A673 (cell line): ENCODE data around the gene GPR33. TPM values are rescaled to one million over a fixed set of nuclear protein-coding genes. Genes with fewer than 3 reads are reported as not detected.

ENCODE experiments used
- BruUV-seq: library from RNA; stranded (reverse); fragments of 400-500 nt; replicated peaks from 2 replicates; lab custom pipeline; 2021; lab: Mats Ljungman, UMichigan
- CTCF ChIA-PET: fragments of 300-600 bp; sonication (Branson Sonifier 250); formaldehyde crosslinking; loops from one replicate; lab custom pipeline; 2022; ENCODE audit warnings: antibody characterized with exemption; lab: Charles Lee
- POLR2A ChIA-PET: fragments of 300-600 bp; sonication (Branson Sonifier 250); formaldehyde crosslinking; loops from one replicate; lab custom pipeline; 2022; ENCODE audit warnings: antibody characterized with exemption; ENCODE audit not compliant: low non-redundant PET; lab: Charles Lee
- DNase-seq: peaks from one replicate; pipeline ENCODE4 v3.0.0-alpha.2; 2015; ENCODE audit warnings: low spot score
- H3K27ac ChIP-seq: fragments of 200-600 bp; sonication (generic); 2 replicates; pipeline ENCODE4 v1.5.1; 2016; ENCODE audit warnings: mixed run types, low read depth, mild to moderate bottlenecking, mixed read lengths, antibody characterized with exemption, low read length; ENCODE audit not compliant: poor library complexity, severe bottlenecking
- H3K27me3 ChIP-seq: fragments of 200-600 bp; sonication (generic); replicated peaks from 2 replicates; pipeline ENCODE4 v1.6.1; 2017; ENCODE audit warnings: mixed run types, low read depth, mild to moderate bottlenecking, mixed read lengths, antibody characterized with exemption, low read length; ENCODE audit not compliant: insufficient read depth, poor library complexity
- H3K36me3 ChIP-seq: fragments of 200-600 bp; sonication (generic); 2 replicates; pipeline ENCODE4 v1.6.1; 2016; ENCODE audit warnings: mixed run types, mild to moderate bottlenecking, mixed read lengths, antibody characterized with exemption, low read length; ENCODE audit not compliant: insufficient read depth, poor library complexity, severe bottlenecking
- H3K4me1 ChIP-seq: fragments of 200-600 bp; sonication (generic); 2 replicates; pipeline ENCODE4 v1.6.1; 2017; ENCODE audit warnings: mixed run types, mild to moderate bottlenecking, mixed read lengths, antibody characterized with exemption, low read length; ENCODE audit not compliant: insufficient read depth, poor library complexity, severe bottlenecking
- H3K4me3 ChIP-seq: fragments of 200-600 bp; sonication (generic); 2 replicates; pipeline ENCODE4 v1.5.1; 2016; ENCODE audit warnings: low read depth, mixed run types, mild to moderate bottlenecking, mixed read lengths, low read length; ENCODE audit not compliant: poor library complexity, severe bottlenecking
- H3K9me3 ChIP-seq: fragments of 200-600 bp; sonication (generic); 2 replicates; pipeline ENCODE4 v1.6.1; 2016; ENCODE audit warnings: mixed run types, low read depth, mild to moderate bottlenecking, mixed read lengths, antibody characterized with exemption, low read length; ENCODE audit not compliant: poor library complexity, severe bottlenecking
- CTCF ChIP-seq: fragments of 300-800, 200-600 bp; sonication (generic); conservative IDR thresholded peaks from 2 replicates; pipeline ENCODE4 v1.5.1; 2017; ENCODE audit warnings: low read depth, mild to moderate bottlenecking, antibody characterized with exemption, low read length, moderate library complexity, mixed read lengths
- EZH2 ChIP-seq: fragments of 200-600 bp; sonication (generic); IDR thresholded peaks from 2 replicates; pipeline ENCODE4 v1.6.1; 2017; ENCODE audit warnings: borderline replicate concordance, low read depth, mild to moderate bottlenecking, mixed read lengths, antibody characterized with exemption, low read length; ENCODE audit not compliant: poor library complexity, severe bottlenecking
- intact Hi-C: fragments of 100-400 bp; cut with micrococcal nuclease; formaldehyde crosslinking; loops from one replicate; pipeline ENCODE4 v1.10.0; 2022; ENCODE audit not compliant: unreplicated experiment
- total RNA-seq: library from RNA; stranded (reverse); gene quantifications from 2 replicates; pipeline ENCODE4 v1.2.3, GENCODE V29; 2021

GPR33 gene
- total RNA-seq, 1 experiment from 2014 or later, result not detected

- POLR2A ChIA-PET, result no interaction called here
- intact Hi-C loops, result no loop called here
- H3K27ac ChIP-seq, result no peak overlapping the region
- BruUV-seq, result no TSS peak
- H3K4me3 ChIP-seq, result no peak overlapping the region
- no peaks in the 10 kb centered on the region for H3K27me3 ChIP-seq
- no peaks in the 10 kb centered on the region for H3K9me3 ChIP-seq
- H3K36me3 ChIP-seq, result peaks cover 22% of the 10 kb centered on the region
- no peaks in the 10 kb centered on the region for H3K4me1 ChIP-seq
- CTCF ChIA-PET, result interaction anchor here (0.9 kb wide), 1 partner anchor 7 kb away, joined by 3 read pairs; the partner anchor contains the start of gene DTD2
- peak; percentile 61 for DNase-seq
- TF ChIP-seq EZH2 (no peak), CTCF (peak; percentile 68)
Measured at GRCh38 chr14:31449971-31450610, 37.7 kb downstream of the GPR33 start.

GRCh38 chr14:31449136-31449535, 38.7 kb downstream of the GPR33 start:
- H3K27ac ChIP-seq, result no peak overlapping the region
- BruUV-seq, result no TSS peak
- ChIA-PET CTCF (interaction anchor here (0.9 kb wide), 1 partner anchor 8 kb away, joined by 3 read pairs; the partner anchor contains the start of gene DTD2), POLR2A (no interaction called here)
- DNase-seq, result no peak
- TF ChIP-seq EZH2 (no peak), CTCF (no peak)
- no peaks in the 10 kb centered on the region for H3K4me1 ChIP-seq
- H3K9me3 ChIP-seq, result no peaks in the 10 kb centered on the region
- intact Hi-C loops, result no loop called here
- H3K36me3 ChIP-seq, result peaks cover 22% of the 10 kb centered on the region
- H3K4me3 ChIP-seq, result no peak overlapping the region
- H3K27me3 ChIP-seq, result no peaks in the 10 kb centered on the region

GRCh38 chr14:31445703-31446102, 42.1 kb downstream of the GPR33 start:
- CTCF ChIA-PET, result no interaction called here
- no peaks in the 10 kb centered on the region for H3K4me1 ChIP-seq

More at GRCh38 chr14:31445703-31446102, 42.1 kb downstream of the GPR33 start:
- intact Hi-C loops, result no loop called here
- no TSS peak for BruUV-seq
- Histone ChIP-seq H3K9me3 (no peaks in the 10 kb centered on the region), H3K4me3 (no peak overlapping the region), H3K27me3 (no peaks in the 10 kb centered on the region), H3K36me3 (peaks cover 10% of the 10 kb centered on the region), H3K27ac (no peak overlapping the region)
- no peak for TF ChIP-seq CTCF
- no peak for DNase-seq
- POLR2A ChIA-PET, result no interaction called here
